Suprapubic skin (tissue), 4 donors: Measurements from ENCODE around the gene COASY. TPM values are rescaled to one million over a fixed set of nuclear protein-coding genes. Genes with fewer than 3 reads are reported as not detected.
"Not testable (repeated sequence)": the region's sequence is repeated elsewhere in the genome, so short reads cannot be mapped to it uniquely, and the experiment has no call there.

Experiments
- DNase-seq, 2 donors: peaks; one replicate each; pipeline ENCODE4 v3.0.0-alpha.2; 2019; ENCODE audit warnings: low spot score in 2 of 2
- H3K27ac ChIP-seq: fragments of 200-600 bp; sonication (generic); one replicate; pipeline ENCODE4 v1.5.1; 2019
- H3K27me3 ChIP-seq: fragments of 200-600 bp; sonication (generic); one replicate; pipeline ENCODE4 v1.5.1; 2019
- H3K36me3 ChIP-seq: fragments of 200-600 bp; sonication (generic); one replicate; pipeline ENCODE4 v1.5.1; 2019
- H3K4me1 ChIP-seq: fragments of 200-600 bp; sonication (generic); one replicate; pipeline ENCODE4 v1.5.1; 2019
- H3K4me3 ChIP-seq: fragments of 200-600 bp; sonication (generic); one replicate; pipeline ENCODE4 v1.5.1; 2019; ENCODE audit warnings: mild to moderate bottlenecking
- H3K9me3 ChIP-seq: fragments of 200-600 bp; sonication (generic); one replicate; pipeline ENCODE4 v1.5.1; 2019
- EP300 ChIP-seq: sonication (generic); formaldehyde crosslinking; IDR thresholded peaks from one replicate; pipeline ENCODE4 v1.6.1; 2017; ENCODE audit warnings: antibody characterized with exemption
- POLR2A ChIP-seq, 2 donors: fragments of 450-650 bp; IDR thresholded peaks; one replicate each; pipeline ENCODE4 v1.6.1; 2017; ENCODE audit warnings: antibody characterized with exemption in 2 of 2, mild to moderate bottlenecking in 2 of 2, moderate library complexity in 2 of 2
- POLR2AphosphoS5 ChIP-seq, 3 donors: sonication (generic); formaldehyde crosslinking; IDR thresholded peaks; one replicate each; pipeline ENCODE4 v1.6.1; 2017; ENCODE audit warnings: antibody characterized with exemption in 3 of 3
- WGBS: methylation state at CpG from one replicate; pipeline ENCODE4 v1.1.5; 2018; 5-methylcytosine and 5-hydroxymethylcytosine counted together
- total RNA-seq, 4 donors: library from RNA; depleted of rRNA; stranded (reverse); fragments of >200 nt; gene quantifications; one replicate each; pipeline ENCODE4 v1.1.0, GENCODE V29; 2016
- TF ChIP-seq, protein P1 (sequence below), 2 donors: fragments of 200-600 bp in 1 of 2; fragments of 450-650 bp in 1 of 2; sonication (generic) in 1 of 2; IDR thresholded peaks; one replicate each; pipeline ENCODE4 v1.5.1; 2016 to 2019; ENCODE audit warnings: antibody characterized with exemption in 2 of 2, mild to moderate bottlenecking in 1 of 2, moderate library complexity in 1 of 2

COASY gene
- total RNA-seq, 4 donors from 2014 or later: 41.1 to 54.0 (median 46.0) TPM

DNA sequence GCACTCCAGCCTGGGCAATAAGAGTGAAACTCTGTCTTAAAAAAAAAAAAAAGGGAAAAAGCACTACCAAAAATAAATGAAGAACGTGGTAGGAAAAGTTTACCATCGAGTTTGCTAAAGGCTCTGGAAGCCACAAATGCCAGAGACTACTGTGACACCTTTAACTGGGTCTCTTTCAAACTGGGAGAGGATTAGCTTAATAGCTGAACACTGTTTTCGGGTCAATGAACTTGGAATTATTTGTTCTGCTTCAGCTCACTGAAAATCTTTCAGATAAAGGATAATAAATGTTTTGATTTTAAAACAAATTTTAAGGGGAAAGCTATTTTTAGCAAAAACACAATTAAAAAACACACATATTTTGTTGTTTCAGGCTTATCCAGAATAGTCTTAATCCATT, 45.8 kb downstream of the COASY start:
- H3K36me3 ChIP-seq: peaks cover 12% of the 10 kb centered on the region
- TF ChIP-seq POLR2AphosphoS5 (IDR thresholded peaks at IDR 0.05): no peak
- no peak for TF ChIP-seq POLR2A (IDR thresholded peaks at IDR 0.05)
- TF ChIP-seq EP300: no peak
- TF ChIP-seq, protein P1, sequence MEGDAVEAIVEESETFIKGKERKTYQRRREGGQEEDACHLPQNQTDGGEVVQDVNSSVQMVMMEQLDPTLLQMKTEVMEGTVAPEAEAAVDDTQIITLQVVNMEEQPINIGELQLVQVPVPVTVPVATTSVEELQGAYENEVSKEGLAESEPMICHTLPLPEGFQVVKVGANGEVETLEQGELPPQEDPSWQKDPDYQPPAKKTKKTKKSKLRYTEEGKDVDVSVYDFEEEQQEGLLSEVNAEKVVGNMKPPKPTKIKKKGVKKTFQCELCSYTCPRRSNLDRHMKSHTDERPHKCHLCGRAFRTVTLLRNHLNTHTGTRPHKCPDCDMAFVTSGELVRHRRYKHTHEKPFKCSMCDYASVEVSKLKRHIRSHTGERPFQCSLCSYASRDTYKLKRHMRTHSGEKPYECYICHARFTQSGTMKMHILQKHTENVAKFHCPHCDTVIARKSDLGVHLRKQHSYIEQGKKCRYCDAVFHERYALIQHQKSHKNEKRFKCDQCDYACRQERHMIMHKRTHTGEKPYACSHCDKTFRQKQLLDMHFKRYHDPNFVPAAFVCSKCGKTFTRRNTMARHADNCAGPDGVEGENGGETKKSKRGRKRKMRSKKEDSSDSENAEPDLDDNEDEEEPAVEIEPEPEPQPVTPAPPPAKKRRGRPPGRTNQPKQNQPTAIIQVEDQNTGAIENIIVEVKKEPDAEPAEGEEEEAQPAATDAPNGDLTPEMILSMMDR (IDR thresholded peaks at IDR 0.05): no peak
- peak overlapping the region; percentile 95 for H3K4me3 ChIP-seq
- H3K4me1 ChIP-seq: peaks cover 40% of the 10 kb centered on the region
- no peak overlapping the region for H3K27ac ChIP-seq
- no peaks in the 10 kb centered on the region for H3K9me3 ChIP-seq
- H3K27me3 ChIP-seq: no peaks in the 10 kb centered on the region
- WGBS: 32% methylated on average over 3 of the region's 3 CpGs
- DNase-seq: no peak

GRCh38 chr17:42608305-42609181, 46.6 kb downstream of the COASY start:
- H3K4me3 ChIP-seq: peak overlapping the region; percentile 95
- TF ChIP-seq POLR2AphosphoS5 (IDR thresholded peaks at IDR 0.05): no peak
- TF ChIP-seq POLR2A (IDR thresholded peaks at IDR 0.05): no peak
- TF ChIP-seq EP300: no peak
- TF ChIP-seq, protein P1 (IDR thresholded peaks at IDR 0.05): no peak
- H3K4me1 ChIP-seq: peaks cover 40% of the 10 kb centered on the region
- H3K27me3 ChIP-seq: no peaks in the 10 kb centered on the region
- no peak for DNase-seq
- peaks cover 19% of the 10 kb centered on the region for H3K36me3 ChIP-seq
- peak overlapping the region; percentile 95 for H3K27ac ChIP-seq
- WGBS: under 1% methylated on average over 30 of the region's 30 CpGs
- H3K9me3 ChIP-seq: no peaks in the 10 kb centered on the region

DNA sequence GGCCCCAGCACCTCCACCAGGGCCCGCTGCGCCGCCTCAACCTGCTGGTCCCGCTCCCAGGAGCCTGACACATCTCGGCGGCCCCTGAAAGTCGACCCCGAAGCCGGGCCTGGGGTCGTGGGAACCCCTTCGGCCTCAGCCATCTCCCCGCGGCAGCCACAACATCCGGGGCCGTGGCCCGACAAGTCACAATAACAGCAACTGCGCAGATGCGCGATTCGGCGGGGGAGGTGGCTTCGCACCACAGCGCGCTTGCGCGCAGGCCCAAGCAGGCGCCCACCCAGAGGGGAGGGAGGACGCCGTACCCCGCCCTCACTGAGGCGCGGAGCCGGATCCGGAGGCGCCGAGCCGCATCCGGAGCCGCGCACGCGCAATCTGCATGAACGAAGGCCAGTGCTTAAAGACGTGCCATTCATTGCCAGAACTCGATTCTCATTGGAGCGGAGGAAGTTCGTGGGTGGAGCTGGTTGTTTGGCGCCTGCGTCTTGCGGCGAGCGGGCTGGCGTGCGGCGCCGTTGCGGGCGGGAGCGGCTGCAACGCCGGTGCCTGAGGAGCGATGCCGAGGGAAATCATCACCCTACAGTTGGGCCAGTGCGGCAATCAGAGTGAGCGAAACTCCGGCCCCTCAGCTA, 47.4 kb downstream of the COASY start, which contains the start of the genes RETREG3 and TUBG1:
TSS of gene RETREG3 (minus strand) at position 193 of the 632 bp plus-strand sequence. CDS start at position 143, 50 bp downstream.
TSS of gene TUBG1 (plus strand) at position 502 of the 632 bp plus-strand sequence. CDS start at position 557, 55 bp downstream.
- peaks cover 40% of the 10 kb centered on the region for H3K4me1 ChIP-seq
- peaks cover 27% of the 10 kb centered on the region for H3K36me3 ChIP-seq
- TF ChIP-seq, protein P1 (IDR thresholded peaks at IDR 0.05): peak in 1 of 2 donors; percentile 50
- TF ChIP-seq EP300: no peak
- peak in 1 of 2 donors; percentile 87 for TF ChIP-seq POLR2A (IDR thresholded peaks at IDR 0.05)
- peak; percentile 81 to 92 (median 86) for TF ChIP-seq POLR2AphosphoS5 (IDR thresholded peaks at IDR 0.05)
- peak; percentile 97 to 98 for DNase-seq
- WGBS: 0% methylated on average over 12 of the region's 66 CpGs
- H3K9me3 ChIP-seq: no peaks in the 10 kb centered on the region
- peak within 1 kb of the TSS; percentile 95 for H3K4me3 ChIP-seq
- H3K27me3 ChIP-seq: no peaks in the 10 kb centered on the region
- H3K27ac ChIP-seq: peak within 1 kb of the TSS; percentile 95

DNA sequence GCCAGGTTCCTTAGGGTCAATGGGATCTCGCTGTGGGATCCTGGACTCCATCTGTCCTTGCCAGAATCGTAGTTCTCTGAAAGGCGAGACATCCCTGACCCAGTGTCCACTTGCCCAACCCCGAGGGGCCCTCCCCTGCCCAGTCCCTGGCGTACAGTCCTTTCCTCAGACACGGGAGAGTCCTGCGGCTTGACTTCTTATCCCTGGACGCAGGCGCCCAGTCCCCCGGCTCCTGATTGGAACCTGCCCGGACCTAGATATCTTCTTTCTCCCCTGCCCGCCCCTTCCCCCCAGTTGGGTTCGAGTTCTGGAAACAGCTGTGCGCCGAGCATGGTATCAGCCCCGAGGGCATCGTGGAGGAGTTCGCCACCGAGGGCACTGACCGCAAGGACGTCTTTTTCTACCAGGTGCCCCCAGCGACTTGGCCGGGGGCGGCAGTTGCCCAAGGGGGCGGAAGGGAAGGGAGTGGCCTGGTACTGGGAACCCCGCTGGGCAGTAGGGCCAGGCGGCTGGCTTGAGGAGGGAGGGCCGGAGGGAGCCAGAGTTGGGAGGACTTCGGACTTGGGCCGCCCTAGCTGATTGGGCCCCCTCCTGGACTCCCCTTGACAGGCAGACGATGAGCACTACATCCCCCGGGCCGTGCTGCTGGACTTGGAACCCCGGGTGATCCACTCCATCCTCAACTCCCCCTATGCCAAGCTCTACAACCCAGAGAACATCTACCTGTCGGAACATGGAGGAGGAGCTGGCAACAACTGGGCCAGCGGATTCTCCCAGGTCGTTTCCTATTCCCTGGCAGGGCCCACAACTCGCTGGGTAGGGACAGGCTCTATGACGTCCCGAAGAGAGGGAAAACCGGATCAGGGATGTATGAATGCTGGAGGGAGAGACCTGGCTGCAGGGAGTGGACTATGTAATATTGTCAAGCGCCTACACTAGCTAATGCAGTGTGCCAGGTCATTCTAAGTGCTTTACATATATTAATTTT, 48.2 kb downstream of the COASY start:
- H3K27ac ChIP-seq: peak overlapping the region; percentile 79
- H3K4me3 ChIP-seq: peak overlapping the region; percentile 95
- DNase-seq: peak in 1 of 2 donors; percentile 83
- peaks cover 35% of the 10 kb centered on the region for H3K36me3 ChIP-seq
- peaks cover 40% of the 10 kb centered on the region for H3K4me1 ChIP-seq
- not testable (repeated sequence) for H3K9me3 ChIP-seq, H3K27me3 ChIP-seq
- WGBS: 8% methylated on average over 25 of the region's 42 CpGs

DNA sequence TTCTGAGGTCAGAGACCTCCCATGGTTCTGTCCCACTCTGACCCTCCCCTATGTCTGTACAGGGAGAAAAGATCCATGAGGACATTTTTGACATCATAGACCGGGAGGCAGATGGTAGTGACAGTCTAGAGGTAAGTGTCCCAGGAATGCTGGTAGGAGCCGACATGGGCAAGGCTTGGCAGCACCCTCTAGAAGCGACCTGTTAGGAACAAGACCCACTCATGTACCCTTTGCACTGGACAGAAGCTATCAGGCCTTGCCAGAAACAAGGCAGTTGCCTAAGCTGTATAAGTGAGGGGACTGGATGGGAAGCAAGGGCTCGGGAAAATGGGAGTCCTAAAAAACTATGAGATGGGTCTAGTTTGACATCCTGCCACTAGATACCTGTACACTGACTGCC, 50.1 kb downstream of the COASY start:
- TF ChIP-seq, protein P1 (IDR thresholded peaks at IDR 0.05): no peak
- TF ChIP-seq EP300: no peak
- no peak for TF ChIP-seq POLR2AphosphoS5 (IDR thresholded peaks at IDR 0.05)
- no peak for TF ChIP-seq POLR2A (IDR thresholded peaks at IDR 0.05)
- Histone ChIP-seq H3K27ac (no peak overlapping the region), H3K4me1 (peaks cover 25% of the 10 kb centered on the region), H3K4me3 (no peak overlapping the region), H3K36me3 (peaks cover 47% of the 10 kb centered on the region), H3K9me3 (no peaks in the 10 kb centered on the region), H3K27me3 (no peaks in the 10 kb centered on the region)
- DNase-seq: no peak
- WGBS: 96% methylated on average over 4 of the region's 4 CpGs
